Neutrophil (primary cell): Measurements from ENCODE around the gene SHC4.

Source experiments
- H3K27ac ChIP-seq: fragments of 200-600 bp; sonication (generic); 2 replicates; pipeline ENCODE4 v1.5.1; 2016; ENCODE audit warnings: mild to moderate bottlenecking, moderate library complexity
- H3K27me3 ChIP-seq: fragments of 200-600 bp; sonication (generic); 2 replicates; pipeline ENCODE4 v1.6.0; 2016; ENCODE audit warnings: mild to moderate bottlenecking
- H3K36me3 ChIP-seq: fragments of 200-600 bp; sonication (generic); 2 replicates; pipeline ENCODE4 v1.5.1; 2017
- H3K4me1 ChIP-seq, 2 experiments: fragments of 200-600 bp in 1 of 2; sonication (generic) in 1 of 2; 1 replicate in 1 of 2; 2 replicates in 1 of 2; pipeline versions ENCODE4 v1.5.1 to v1.6.1; 2013 to 2016; ENCODE audit warnings: low read depth in 1 of 2, low read length in 1 of 2, mild to moderate bottlenecking in 1 of 2, moderate library complexity in 1 of 2; ENCODE audit not compliant: control insufficient read depth in 1 of 2, insufficient read depth in 1 of 2
- H3K4me3 ChIP-seq, 2 experiments: fragments of 200-600 bp in 1 of 2; sonication (generic) in 1 of 2; 1 replicate in 1 of 2; 2 replicates in 1 of 2; pipeline ENCODE4 v1.5.1; 2013 to 2016; ENCODE audit warnings: low read depth in 1 of 2, low read length in 1 of 2, mild to moderate bottlenecking in 1 of 2, moderate library complexity in 1 of 2
- H3K9me3 ChIP-seq: fragments of 200-600 bp; sonication (generic); 2 replicates; pipeline ENCODE4 v1.5.1; 2016
- CTCF ChIP-seq: fragments of 200-600 bp; sonication (generic); IDR thresholded peaks from 2 replicates; pipeline ENCODE4 v1.5.1; 2016; ENCODE audit warnings: antibody characterized with exemption

SHC4 gene

GRCh38 chr15:48875241-48875960 is 88.3 kb downstream of the SHC4 start:
- Histone ChIP-seq H3K27me3 (no peaks in the 10 kb centered on the region), H3K27ac (no peak overlapping the region), H3K4me1 (peaks cover 13 to 15% of the 10 kb centered on the region in 2 experiments), H3K4me3 (no peak overlapping the region), H3K9me3 (no peaks in the 10 kb centered on the region), H3K36me3 (no peaks in the 10 kb centered on the region)
- TF ChIP-seq CTCF: no peak

- Histone ChIP-seq H3K27me3 (no peaks in the 10 kb centered on the region), H3K9me3 (no peaks in the 10 kb centered on the region), H3K4me3 (no peak overlapping the region), H3K4me1 (peaks cover 3 to 6% of the 10 kb centered on the region in 2 experiments), H3K27ac (no peak overlapping the region), H3K36me3 (no peaks in the 10 kb centered on the region)
- no peak for TF ChIP-seq CTCF
Observed at GRCh38 chr15:48872632-48873031, 91.1 kb downstream of the SHC4 start.

GRCh38 chr15:48871542-48871941 is 92.2 kb downstream of the SHC4 start:
- Histone ChIP-seq H3K36me3 (no peaks in the 10 kb centered on the region), H3K27me3 (no peaks in the 10 kb centered on the region), H3K9me3 (no peaks in the 10 kb centered on the region), H3K27ac (no peak overlapping the region), H3K4me3 (no peak overlapping the region), H3K4me1 (no peaks in the 10 kb centered on the region)
- no peak for TF ChIP-seq CTCF

- H3K4me1 ChIP-seq: no peaks in the 10 kb centered on the region
- no peaks in the 10 kb centered on the region for H3K27me3 ChIP-seq
- H3K36me3 ChIP-seq: no peaks in the 10 kb centered on the region
- TF ChIP-seq CTCF: no peak
- no peaks in the 10 kb centered on the region for H3K9me3 ChIP-seq
- H3K27ac ChIP-seq: no peak overlapping the region
- H3K4me3 ChIP-seq: no peak overlapping the region
Observed at GRCh38 chr15:48869966-48870365, 93.8 kb downstream of the SHC4 start.

GRCh38 chr15:48868536-48868935 is 95.2 kb downstream of the SHC4 start:
- no peaks in the 10 kb centered on the region for H3K4me1 ChIP-seq
- no peaks in the 10 kb centered on the region for H3K9me3 ChIP-seq
- H3K4me3 ChIP-seq: no peak overlapping the region
- no peaks in the 10 kb centered on the region for H3K27me3 ChIP-seq
- no peak overlapping the region for H3K27ac ChIP-seq
- no peak for TF ChIP-seq CTCF
- H3K36me3 ChIP-seq: no peaks in the 10 kb centered on the region
